KMS-11 (cell line): ENCODE measurements around the gene FHOD3.

Experiments
- H2AFZ ChIP-seq: fragments of 200-600 bp; sonication (generic); 2 replicates; pipeline ENCODE4 v1.6.1; 2016; ENCODE audit warnings: antibody characterized with exemption, mixed run types, low read depth
- H3K27ac ChIP-seq: fragments of 200-600 bp; sonication (generic); 2 replicates; pipeline ENCODE4 v1.6.1; 2016; ENCODE audit warnings: mild to moderate bottlenecking, mixed run types
- H3K27me3 ChIP-seq: fragments of 200-600 bp; sonication (generic); 2 replicates; pipeline ENCODE4 v1.6.1; 2017; ENCODE audit warnings: mild to moderate bottlenecking, low read depth, mixed run types, moderate library complexity; ENCODE audit not compliant: insufficient read depth
- H3K36me3 ChIP-seq: fragments of 200-600 bp; sonication (generic); 2 replicates; pipeline ENCODE4 v1.6.1; 2017; ENCODE audit warnings: mild to moderate bottlenecking, mixed run types; ENCODE audit not compliant: insufficient read depth
- H3K4me1 ChIP-seq: fragments of 200-600 bp; sonication (generic); 2 replicates; pipeline ENCODE4 v1.6.1; 2016; ENCODE audit warnings: mild to moderate bottlenecking, low read depth, mixed run types; ENCODE audit not compliant: poor library complexity, severe bottlenecking
- H3K4me2 ChIP-seq: fragments of 200-600 bp; sonication (generic); 2 replicates; pipeline ENCODE4 v1.7.0; 2016; ENCODE audit warnings: mild to moderate bottlenecking, mixed run types
- H3K4me3 ChIP-seq: fragments of 200-600 bp; sonication (generic); IDR thresholded peaks from 2 replicates; pipeline ENCODE4 v1.6.1; 2017; ENCODE audit warnings: low read depth, low read length, mixed read lengths; ENCODE audit not compliant: insufficient read depth
- H3K79me2 ChIP-seq: fragments of 200-600 bp; sonication (generic); 2 replicates; pipeline ENCODE4 v1.6.1; 2016; ENCODE audit warnings: low read depth, mixed run types; ENCODE audit not compliant: insufficient read depth
- H3K9ac ChIP-seq: fragments of 200-600 bp; sonication (generic); 2 replicates; pipeline ENCODE4 v1.6.1; 2016; ENCODE audit warnings: mild to moderate bottlenecking, mixed run types
- H4K20me1 ChIP-seq: fragments of 200-600 bp; sonication (generic); 2 replicates; pipeline ENCODE4 v1.6.1; 2016; ENCODE audit warnings: mild to moderate bottlenecking, mixed run types; ENCODE audit not compliant: insufficient read depth
- TF ChIP-seq, protein P1 (sequence below): fragments of 200-600 bp; sonication (generic); conservative IDR thresholded peaks from 2 replicates; pipeline ENCODE4 v1.6.1; 2017; ENCODE audit warnings: low read depth, mild to moderate bottlenecking, antibody characterized with exemption, low read length, moderate library complexity, mixed read lengths

Gene FHOD3

GRCh38 chr18:36798738-36799473 lies 501.4 kb downstream of the FHOD3 start:
- no peaks in the 10 kb centered on the region for H3K79me2 ChIP-seq
- no peak overlapping the region for H2AFZ ChIP-seq
- TF ChIP-seq, protein P1, sequence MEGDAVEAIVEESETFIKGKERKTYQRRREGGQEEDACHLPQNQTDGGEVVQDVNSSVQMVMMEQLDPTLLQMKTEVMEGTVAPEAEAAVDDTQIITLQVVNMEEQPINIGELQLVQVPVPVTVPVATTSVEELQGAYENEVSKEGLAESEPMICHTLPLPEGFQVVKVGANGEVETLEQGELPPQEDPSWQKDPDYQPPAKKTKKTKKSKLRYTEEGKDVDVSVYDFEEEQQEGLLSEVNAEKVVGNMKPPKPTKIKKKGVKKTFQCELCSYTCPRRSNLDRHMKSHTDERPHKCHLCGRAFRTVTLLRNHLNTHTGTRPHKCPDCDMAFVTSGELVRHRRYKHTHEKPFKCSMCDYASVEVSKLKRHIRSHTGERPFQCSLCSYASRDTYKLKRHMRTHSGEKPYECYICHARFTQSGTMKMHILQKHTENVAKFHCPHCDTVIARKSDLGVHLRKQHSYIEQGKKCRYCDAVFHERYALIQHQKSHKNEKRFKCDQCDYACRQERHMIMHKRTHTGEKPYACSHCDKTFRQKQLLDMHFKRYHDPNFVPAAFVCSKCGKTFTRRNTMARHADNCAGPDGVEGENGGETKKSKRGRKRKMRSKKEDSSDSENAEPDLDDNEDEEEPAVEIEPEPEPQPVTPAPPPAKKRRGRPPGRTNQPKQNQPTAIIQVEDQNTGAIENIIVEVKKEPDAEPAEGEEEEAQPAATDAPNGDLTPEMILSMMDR: no peak
- H3K27me3 ChIP-seq: no peaks in the 10 kb centered on the region
- peaks cover 2% of the 10 kb centered on the region; the same call in 1 of the 2 replicates for H3K36me3 ChIP-seq
- H3K27ac ChIP-seq: no peak overlapping the region
- H3K4me3 ChIP-seq: no peak overlapping the region
- no peaks in the 10 kb centered on the region for H3K4me1 ChIP-seq
- H3K9ac ChIP-seq: no peak overlapping the region
- no peaks in the 10 kb centered on the region for H4K20me1 ChIP-seq
- H3K4me2 ChIP-seq: no peak overlapping the region

GRCh38 chr18:36805105-36805504 lies 507.6 kb downstream of the FHOD3 start:
- H3K4me3 ChIP-seq: no peak overlapping the region
- no peak overlapping the region for H3K4me2 ChIP-seq
- no peaks in the 10 kb centered on the region; the same call in 1 of the 2 replicates for H3K36me3 ChIP-seq
- H2AFZ ChIP-seq: no peak overlapping the region
- TF ChIP-seq, protein P1: no peak
- H4K20me1 ChIP-seq: peaks cover 6% of the 10 kb centered on the region; the same call in 1 of the 2 replicates
- no peak overlapping the region for H3K9ac ChIP-seq
- no peaks in the 10 kb centered on the region for H3K27me3 ChIP-seq
- peaks cover 4% of the 10 kb centered on the region for H3K4me1 ChIP-seq
- no peaks in the 10 kb centered on the region for H3K79me2 ChIP-seq
- H3K27ac ChIP-seq: no peak overlapping the region

GRCh38 chr18:36808681-36809080 lies 511.2 kb downstream of the FHOD3 start:
- TF ChIP-seq, protein P1: no peak
- H4K20me1 ChIP-seq: peaks cover 6% of the 10 kb centered on the region; the same call in 1 of the 2 replicates
- peaks cover 4% of the 10 kb centered on the region for H3K4me1 ChIP-seq
- no peaks in the 10 kb centered on the region for H3K27me3 ChIP-seq
- no peak overlapping the region for H3K9ac ChIP-seq
- no peak overlapping the region for H3K4me2 ChIP-seq
- H3K4me3 ChIP-seq: no peak overlapping the region
- H3K79me2 ChIP-seq: no peaks in the 10 kb centered on the region
- no peak overlapping the region for H2AFZ ChIP-seq
- H3K27ac ChIP-seq: no peak overlapping the region
- no peaks in the 10 kb centered on the region; the same call in 1 of the 2 replicates for H3K36me3 ChIP-seq

DNA sequence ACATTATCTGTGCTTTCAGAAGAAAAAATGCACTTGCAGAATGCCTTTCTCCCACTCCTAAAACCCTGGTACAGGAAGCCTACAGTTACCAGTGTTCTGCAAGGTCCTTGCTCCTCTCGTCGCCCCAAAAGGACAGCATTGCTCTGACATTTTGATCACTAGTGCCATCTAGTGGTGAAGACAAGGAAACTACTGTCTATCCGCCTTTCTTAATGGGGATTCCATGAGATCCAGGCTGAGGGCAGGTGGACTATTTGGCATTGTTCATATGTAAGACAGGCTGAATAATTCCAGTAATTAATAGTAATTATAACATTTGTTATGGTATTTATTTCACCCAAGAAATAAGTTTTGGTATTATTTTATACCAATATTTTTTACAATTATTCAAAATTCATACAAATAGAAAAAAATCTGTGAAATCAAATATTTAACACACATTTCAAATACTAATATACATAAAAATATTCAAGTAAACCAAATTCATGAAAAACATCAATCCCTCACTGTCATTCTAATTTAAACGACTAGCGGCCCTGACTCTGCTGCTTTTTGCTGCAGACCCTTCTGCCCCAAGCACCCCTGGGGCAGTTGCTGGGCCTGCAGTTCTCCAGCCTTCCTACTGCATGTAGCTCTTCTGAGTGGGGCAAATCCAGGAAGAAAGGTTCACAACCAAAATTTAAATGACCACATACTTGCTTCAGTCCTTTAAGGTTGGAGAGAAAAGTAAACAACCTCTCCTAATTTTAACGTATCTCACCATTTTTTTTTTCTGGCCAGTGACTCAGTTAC lies 512.3 kb downstream of the FHOD3 start:
- Histone ChIP-seq H3K4me2 (no peak overlapping the region), H3K27ac (no peak overlapping the region), H4K20me1 (peaks cover 6% of the 10 kb centered on the region; the same call in 1 of the 2 replicates), H3K36me3 (no peaks in the 10 kb centered on the region; the same call in 1 of the 2 replicates), H2AFZ (no peak overlapping the region), H3K4me1 (peaks cover 4% of the 10 kb centered on the region), H3K9ac (no peak overlapping the region), H3K79me2 (no peaks in the 10 kb centered on the region), H3K4me3 (no peak overlapping the region), H3K27me3 (no peaks in the 10 kb centered on the region)
- TF ChIP-seq, protein P1: peak; percentile 95
